Urinary bladder (tissue), 4 donors: ENCODE results near the gene PMEPA1. TPM values are rescaled to one million over a fixed set of nuclear protein-coding genes. Genes with fewer than 3 reads are reported as not detected.

Experiments
- DNase-seq: peaks from one replicate; pipeline ENCODE4 v3.0.0-alpha.2; 2015; ENCODE audit errors: extremely low spot score
- H3K27ac ChIP-seq: one replicate; pipeline ENCODE4 v1.5.1; 2013; ENCODE audit warnings: low read depth, mild to moderate bottlenecking, moderate library complexity
- H3K36me3 ChIP-seq: one replicate; pipeline ENCODE4 v1.6.1; 2013; ENCODE audit warnings: mild to moderate bottlenecking, moderate library complexity; ENCODE audit not compliant: insufficient read depth
- H3K4me1 ChIP-seq: one replicate; pipeline ENCODE4 v1.6.1; 2013; ENCODE audit warnings: mild to moderate bottlenecking, moderate library complexity; ENCODE audit not compliant: insufficient read depth
- H3K4me3 ChIP-seq: one replicate; pipeline ENCODE4 v1.5.1; 2013; ENCODE audit warnings: low read depth, low read length
- WGBS: extraction: QIAGEN DNeasy Blood & Tissue Kit; methylation state at CpG from one replicate; pipeline ENCODE4 v1.1.7; 2013; 5-methylcytosine and 5-hydroxymethylcytosine counted together
- polyA plus RNA-seq: library from polyadenylated mRNA; stranded (reverse); fragments of 200-250 nt; gene quantifications from one replicate; pipeline ENCODE4 v1.2.3, GENCODE V29; 2013
- total RNA-seq: library from RNA; depleted of rRNA; stranded (reverse); fragments of >200 nt; gene quantifications from one replicate; pipeline ENCODE4 v1.2.3, GENCODE V29; 2014
- donor health status: healthy with polysubstance abuse.
- donor health status: healthy.

PMEPA1 gene
- total and polyA plus RNA-seq, 2 donors: 20.4 to 20.6 TPM

DNA sequence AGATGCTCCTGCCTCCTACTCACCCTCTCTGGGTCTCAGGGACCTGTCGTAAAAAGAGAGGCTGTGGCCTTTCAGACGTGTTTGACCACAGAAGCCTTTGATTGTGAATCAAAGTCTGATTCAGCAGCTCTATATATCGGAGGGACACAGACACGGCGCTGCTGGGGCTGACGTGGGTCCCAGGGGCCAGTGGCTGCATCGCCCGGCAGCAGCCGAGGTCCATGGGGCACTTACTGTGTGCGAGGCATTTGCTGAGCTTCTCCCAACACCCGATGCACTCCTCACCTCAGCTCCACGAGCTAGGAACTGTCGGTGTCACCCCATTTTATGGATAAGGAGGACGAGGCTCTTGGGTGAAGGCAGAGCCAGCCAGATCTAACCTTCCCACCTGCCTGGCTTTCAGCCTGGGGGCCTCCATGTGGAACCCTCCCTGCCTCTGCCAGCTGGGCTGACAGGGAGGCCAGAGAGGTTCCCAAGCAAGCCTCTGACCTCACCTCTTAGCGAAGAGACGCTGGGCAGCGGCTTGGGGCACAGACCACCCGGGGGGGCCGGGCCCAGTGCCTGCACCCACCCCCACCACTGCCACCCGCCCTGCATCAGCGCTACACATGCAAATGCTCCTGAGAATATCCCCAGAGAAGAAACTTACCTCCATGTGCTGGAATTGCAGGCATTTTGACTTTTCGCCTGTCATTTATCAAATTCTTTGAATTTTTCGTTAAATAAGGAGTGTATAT lies 19.9 kb downstream of the PMEPA1 start:
- H3K4me1 ChIP-seq: no peaks in the 10 kb centered on the region
- no peak for DNase-seq
- H3K4me3 ChIP-seq: no peak overlapping the region
- WGBS: 88% methylated on average over 23 of the region's 23 CpGs
- H3K27ac ChIP-seq: no peak overlapping the region
- H3K36me3 ChIP-seq: no peaks in the 10 kb centered on the region

DNA sequence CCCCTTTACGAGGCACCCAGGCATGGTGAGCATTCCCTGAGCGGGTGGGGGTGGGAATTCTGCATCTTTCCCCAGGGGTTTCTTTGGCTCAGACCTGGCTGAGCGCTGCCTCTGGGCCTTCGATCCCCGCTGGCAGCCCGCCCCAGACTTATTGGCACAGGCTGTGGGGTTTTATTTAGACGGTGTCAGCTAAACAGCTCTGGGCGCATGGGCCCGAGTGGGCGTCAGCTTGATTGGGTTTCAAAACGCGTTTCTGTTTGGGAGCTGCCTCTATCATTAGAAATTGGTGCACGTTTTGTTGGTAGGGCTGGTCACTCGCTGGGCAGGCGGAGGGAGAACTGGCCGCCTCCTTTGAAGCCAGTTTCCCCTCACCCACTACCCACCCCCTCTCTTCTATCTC lies 21.0 kb downstream of the PMEPA1 start:
- Histone ChIP-seq H3K4me3 (no peak overlapping the region), H3K4me1 (no peaks in the 10 kb centered on the region), H3K36me3 (no peaks in the 10 kb centered on the region), H3K27ac (no peak overlapping the region)
- 62% methylated on average over 16 of the region's 16 CpGs for WGBS
- DNase-seq: no peak

- no peak overlapping the region for H3K27ac ChIP-seq
- WGBS: 91% methylated on average over 5 of the region's 5 CpGs
These were observed 21.5 kb downstream of the PMEPA1 start for GRCh38 chr20:57688295-57688694.

DNA sequence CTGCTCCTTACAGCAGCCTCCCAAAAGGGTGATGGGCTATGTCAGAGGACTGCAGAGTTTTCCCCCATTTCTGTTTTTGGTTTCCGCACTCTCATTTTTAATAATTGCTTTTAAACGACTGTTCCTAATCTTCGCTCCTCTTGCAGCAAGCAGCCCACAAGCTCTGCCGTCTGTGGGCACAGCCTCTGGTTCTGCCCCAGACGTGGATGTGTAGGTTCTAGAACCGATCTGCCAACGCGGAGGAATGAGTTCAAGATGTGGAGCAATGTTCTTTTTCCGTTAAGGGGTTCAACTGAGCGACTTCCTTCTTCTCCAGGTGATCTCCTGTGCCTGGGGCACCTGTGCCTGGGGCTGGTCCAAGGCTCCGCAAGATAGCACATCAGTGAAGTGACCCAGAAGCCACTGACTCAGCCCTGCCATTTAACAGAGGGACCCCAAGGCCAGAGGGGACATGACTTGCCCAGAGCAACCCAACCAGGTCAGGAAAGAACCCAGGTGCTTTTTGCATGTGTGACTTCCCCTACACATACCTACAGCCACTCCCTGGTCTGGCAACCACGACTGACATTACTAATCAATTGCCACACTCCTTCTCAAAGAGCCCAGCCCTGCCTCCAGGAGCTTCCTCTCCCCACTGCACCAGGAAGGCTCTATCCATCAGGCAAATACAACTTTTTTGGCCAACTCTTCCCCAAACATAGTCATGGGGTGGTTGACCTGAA lies 22.7 kb downstream of the PMEPA1 start:
- no peak overlapping the region for H3K4me3 ChIP-seq
- WGBS: 92% methylated on average over 12 of the region's 12 CpGs
- H3K4me1 ChIP-seq: no peaks in the 10 kb centered on the region
- DNase-seq: no peak
- no peak overlapping the region for H3K27ac ChIP-seq
- no peaks in the 10 kb centered on the region for H3K36me3 ChIP-seq

More at GRCh38 chr20:57688295-57688694, 21.5 kb downstream of the PMEPA1 start:
- H3K4me1 ChIP-seq: no peaks in the 10 kb centered on the region
- no peaks in the 10 kb centered on the region for H3K36me3 ChIP-seq
- no peak for DNase-seq
- no peak overlapping the region for H3K4me3 ChIP-seq

- 31% methylated on average over 21 of the region's 21 CpGs for WGBS
- H3K4me3 ChIP-seq: no peak overlapping the region
- H3K4me1 ChIP-seq: no peaks in the 10 kb centered on the region
- H3K27ac ChIP-seq: no peak overlapping the region
- no peaks in the 10 kb centered on the region for H3K36me3 ChIP-seq
- no peak for DNase-seq
These were observed 24.6 kb downstream of the PMEPA1 start for GRCh38 chr20:57685146-57685758.

DNA sequence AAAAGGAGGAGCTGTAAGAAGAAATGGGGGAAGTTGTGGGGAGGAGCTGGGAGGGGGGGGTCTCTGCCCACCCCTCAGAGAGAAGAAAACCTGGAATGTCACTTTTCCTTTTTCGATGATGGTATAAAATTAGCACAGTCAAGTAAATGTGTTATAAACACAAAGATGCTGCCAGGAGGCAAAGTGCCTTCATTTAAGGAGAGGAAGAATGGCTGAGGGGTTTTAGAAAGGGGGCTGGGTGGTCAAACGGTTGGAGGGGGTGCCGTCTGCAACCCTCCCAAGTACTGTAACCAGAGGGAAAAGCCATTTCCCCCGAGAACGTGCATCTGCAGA lies 25.0 kb downstream of the PMEPA1 start:
- WGBS: 35% methylated on average over 5 of the region's 5 CpGs
- Histone ChIP-seq H3K27ac (no peak overlapping the region), H3K4me3 (no peak overlapping the region), H3K4me1 (no peaks in the 10 kb centered on the region), H3K36me3 (no peaks in the 10 kb centered on the region)
- no peak for DNase-seq

- Histone ChIP-seq H3K4me1 (no peaks in the 10 kb centered on the region), H3K4me3 (no peak overlapping the region), H3K36me3 (no peaks in the 10 kb centered on the region), H3K27ac (no peak overlapping the region)
- DNase-seq: no peak
- 80% methylated on average over 26 of the region's 26 CpGs for WGBS
These were observed 25.7 kb downstream of the PMEPA1 start for GRCh38 chr20:57683881-57684807.

GRCh38 chr20:57683287-57683686 lies 26.5 kb downstream of the PMEPA1 start:
- Histone ChIP-seq H3K4me1 (no peaks in the 10 kb centered on the region), H3K4me3 (no peak overlapping the region), H3K27ac (no peak overlapping the region), H3K36me3 (no peaks in the 10 kb centered on the region)
- DNase-seq: no peak
- 67% methylated on average over 7 of the region's 7 CpGs for WGBS

- Histone ChIP-seq H3K4me3 (no peak overlapping the region), H3K4me1 (no peaks in the 10 kb centered on the region), H3K36me3 (no peaks in the 10 kb centered on the region), H3K27ac (no peak overlapping the region)
- 75% methylated on average over 28 of the region's 28 CpGs for WGBS
- no peak for DNase-seq
These were observed 27.4 kb downstream of the PMEPA1 start for GRCh38 chr20:57682184-57683101.

GRCh38 chr20:57680934-57681914 lies 28.6 kb downstream of the PMEPA1 start:
- H3K36me3 ChIP-seq: no peaks in the 10 kb centered on the region
- no peaks in the 10 kb centered on the region for H3K4me1 ChIP-seq
- H3K27ac ChIP-seq: no peak overlapping the region
- H3K4me3 ChIP-seq: no peak overlapping the region
- 87% methylated on average over 24 of the region's 24 CpGs for WGBS
- no peak for DNase-seq

- WGBS: 78% methylated on average over 12 of the region's 12 CpGs
- Histone ChIP-seq H3K36me3 (no peaks in the 10 kb centered on the region), H3K4me1 (no peaks in the 10 kb centered on the region), H3K4me3 (no peak overlapping the region), H3K27ac (no peak overlapping the region)
- DNase-seq: no peak
These were observed 29.6 kb downstream of the PMEPA1 start for GRCh38 chr20:57680131-57680716.
